Aortic smooth muscle cell (primary cell): ENCODE data around the gene SLC22A9. TPM values are rescaled to one million over a fixed set of nuclear protein-coding genes. Genes with fewer than 3 reads are reported as not detected.

ENCODE experiments used
- total RNA-seq: library from RNA; depleted of rRNA; stranded (reverse); fragments of >200 nt; gene quantifications from 2 replicates; pipeline ENCODE4 v1.2.3, GENCODE V29; 2014

The SLC22A9 gene
- not detected in 2 replicates for total RNA-seq

DNA sequence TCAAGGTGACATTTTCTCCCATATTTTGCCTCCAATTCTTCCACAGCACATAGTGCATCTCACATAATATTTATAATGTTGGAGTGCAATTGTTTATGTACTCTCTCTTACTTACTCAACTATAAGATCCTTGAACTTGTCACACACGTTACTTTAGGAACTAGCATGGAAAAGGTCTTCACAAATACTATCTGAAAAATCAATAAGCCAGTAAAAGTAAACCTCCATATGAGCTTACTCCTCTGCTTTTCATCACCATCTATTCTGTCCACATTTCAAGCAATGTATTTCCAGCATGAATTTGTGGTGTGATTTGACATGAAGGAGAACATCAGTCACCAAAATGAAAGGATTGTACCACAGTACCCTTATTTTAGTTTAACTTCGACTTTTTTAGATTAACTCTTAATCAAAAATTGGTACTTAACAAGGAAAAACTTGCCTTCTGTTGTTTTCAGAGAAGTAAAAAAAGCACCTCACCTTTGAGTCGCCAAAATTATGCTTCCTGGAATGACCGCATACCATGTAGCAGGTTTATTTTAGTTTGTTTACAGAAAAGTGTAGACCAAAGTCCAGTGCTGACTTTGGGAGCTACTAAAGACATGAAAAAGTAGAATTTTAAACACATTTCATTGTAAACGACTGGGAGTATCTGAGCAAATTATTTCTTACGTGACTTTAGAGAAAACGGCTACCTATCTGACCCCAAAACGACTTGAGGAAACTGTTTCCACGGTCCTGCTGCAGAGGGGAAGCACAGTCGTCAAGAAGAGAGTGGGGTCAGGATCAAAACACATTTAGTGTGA lies at the start of gene SLC22A9:
SLC22A9 (plus strand) TSS at position 621 of the 806 bp plus-strand sequence. CDS start 272 bp downstream, outside the sequence.

Other genes starting within 250 kb of the SLC22A9 start
- gene SLC22A24, start 225.6 kb upstream of the SLC22A9 start, total RNA-seq = not detected in 2 replicates
- not detected in 2 replicates for gene SLC22A25, start 126.2 kb upstream of the SLC22A9 start, total RNA-seq
- not detected in 2 replicates for gene PLAAT5, start 121.4 kb downstream of the SLC22A9 start, total RNA-seq
- gene LGALS12, start 136.3 kb downstream of the SLC22A9 start, total RNA-seq = not detected in 2 replicates
- gene PLAAT4, start 167.0 kb downstream of the SLC22A9 start, total RNA-seq = 24.3 and 24.6 TPM in 2 replicates
- not detected in 2 replicates for gene PLAAT2, start 193.6 kb downstream of the SLC22A9 start, total RNA-seq
- 14.4 and 28.1 TPM in 2 replicates for gene PLAAT3, start 244.6 kb downstream of the SLC22A9 start, total RNA-seq